HCT116 (cell line): ENCODE measurements around the gene TBR1. TPM values are rescaled to one million over a fixed set of nuclear protein-coding genes. Genes with fewer than 3 reads are reported as not detected.

ENCODE experiments used
- ATAC-seq: fragments of 200-7000 bp; cut with Tn5 transposase; 2 replicates; pipeline ENCODE4 v1.9.1; 2020; ENCODE audit warnings: mild to moderate bottlenecking, moderate library complexity
- BruUV-seq: library from RNA; stranded (reverse); fragments of 400-500 nt; replicated peaks from 2 replicates; lab custom pipeline; 2021; lab: Mats Ljungman, UMichigan
- CTCF ChIA-PET: fragments of 300-600 bp; sonication (Branson Sonifier 250); formaldehyde crosslinking; loops from one replicate; lab custom pipeline; 2021; ENCODE audit warnings: antibody characterized with exemption; lab: Charles Lee
- POLR2A ChIA-PET: fragments of 300-600, 350-600 bp; sonication (Branson Sonifier 250); formaldehyde crosslinking; loops from one replicate; lab custom pipeline; 2021; ENCODE audit warnings: antibody characterized with exemption; lab: Charles Lee
- RAD21 ChIA-PET, 2 experiments: fragments of 300-600 bp; sonication (Branson Sonifier 250); formaldehyde crosslinking; loops; one replicate each; lab custom pipeline; 2023; ENCODE audit warnings: low total read pairs in 2 of 2; ENCODE audit not compliant: uncharacterized antibody in 2 of 2, unreplicated experiment in 2 of 2, low non-redundant PET in 1 of 2; lab: Charles Lee
- DNase-seq: peaks from one replicate; pipeline ENCODE4 v3.0.0-alpha.2; 2010; ENCODE audit warnings: low read depth, low spot score
- H2AFZ ChIP-seq: fragments of 200-600 bp; shearing (Covaris generic), sonication (generic); 2 replicates; pipeline ENCODE4 v1.6.1; 2017; ENCODE audit warnings: low read depth, mixed run types, mixed read lengths, antibody characterized with exemption, low read length; ENCODE audit not compliant: poor library complexity, severe bottlenecking
- H3K27ac ChIP-seq: 2 replicates; pipeline ENCODE4 v1.5.1; 2012; ENCODE audit warnings: low read depth, low read length
- H3K27me3 ChIP-seq: fragments of 200-600 bp; sonication (generic); 2 replicates; pipeline ENCODE4 v1.6.1; 2016; ENCODE audit warnings: mixed run types, low read length, mixed read lengths; ENCODE audit not compliant: insufficient read depth
- H3K36me3 ChIP-seq, 2 experiments: fragments of 200-500 bp in 1 of 2; fragments of 200-600 bp in 1 of 2; sonication (Bioruptor generic) in 1 of 2; sonication (generic) in 1 of 2; 2 replicates each; pipeline versions ENCODE4 v1.5.1 to v1.6.1; 2014 to 2016; ENCODE audit warnings: low read length in 2 of 2, inconsistent platforms in 1 of 2, mixed read lengths in 1 of 2, mixed run types in 1 of 2; ENCODE audit not compliant: insufficient read depth in 2 of 2, control insufficient read depth in 1 of 2
- H3K4me1 ChIP-seq, 2 experiments: fragments of 200-600 bp in 1 of 2; sonication (generic) in 1 of 2; 2 replicates each; pipeline versions ENCODE4 v1.5.1 to v1.6.1; 2012 to 2017; ENCODE audit warnings: low read length in 2 of 2, inconsistent platforms in 1 of 2, mild to moderate bottlenecking in 1 of 2, mixed read lengths in 1 of 2, mixed run types in 1 of 2, moderate library complexity in 1 of 2; ENCODE audit not compliant: insufficient read depth in 2 of 2, control insufficient read depth in 1 of 2
- H3K4me2 ChIP-seq: fragments of 200-600 bp; sonication (generic); 2 replicates; pipeline ENCODE4 v1.6.1; 2017; ENCODE audit warnings: mixed run types, low read length, mixed read lengths
- H3K4me3 ChIP-seq, 2 experiments: fragments of 200-600 bp in 1 of 2; sonication (generic) in 1 of 2; replicated peaks in 1 of 2; 2 replicates each; pipeline ENCODE4 v1.5.1; 2011 to 2016; ENCODE audit warnings: low read length in 2 of 2, control low read depth in 1 of 2, low read depth in 1 of 2, mild to moderate bottlenecking in 1 of 2, mixed read lengths in 1 of 2, mixed run types in 1 of 2
- H3K79me2 ChIP-seq: fragments of 200-600 bp; sonication (generic); 2 replicates; pipeline ENCODE4 v1.6.1; 2017; ENCODE audit warnings: mild to moderate bottlenecking, mixed run types, low read length, moderate library complexity, mixed read lengths; ENCODE audit not compliant: insufficient read depth
- H3K9ac ChIP-seq: fragments of 200-600 bp; sonication (generic); 2 replicates; pipeline ENCODE4 v1.6.1; 2016; ENCODE audit warnings: low read length, mixed read lengths
- H3K9me2 ChIP-seq: fragments of 200-600 bp; sonication (generic), shearing (Covaris generic); 2 replicates; pipeline ENCODE4 v1.6.1; 2017; ENCODE audit warnings: mixed run types, mild to moderate bottlenecking, moderate library complexity; ENCODE audit not compliant: insufficient read depth
- H3K9me3 ChIP-seq, 2 experiments: fragments of 200-500 bp in 1 of 2; fragments of 200-600 bp in 1 of 2; sonication (Bioruptor generic) in 1 of 2; sonication (generic) in 1 of 2; 2 replicates each; pipeline ENCODE4 v1.6.1; 2014 to 2017; ENCODE audit warnings: low read length in 2 of 2, mixed read lengths in 2 of 2, inconsistent platforms in 1 of 2, low read depth in 1 of 2, mild to moderate bottlenecking in 1 of 2, mixed run types in 1 of 2, moderate library complexity in 1 of 2; ENCODE audit not compliant: control insufficient read depth in 1 of 2, insufficient read depth in 1 of 2
- H4K20me1 ChIP-seq: fragments of 200-600 bp; sonication (generic), shearing (Covaris generic); 2 replicates; pipeline ENCODE4 v1.6.1; 2017; ENCODE audit warnings: mixed run types, mild to moderate bottlenecking, moderate library complexity; ENCODE audit not compliant: insufficient read depth
- EZH2 ChIP-seq: fragments of 200-600 bp; sonication (generic); IDR thresholded peaks from 2 replicates; pipeline ENCODE4 v1.6.1; 2017; ENCODE audit warnings: antibody characterized with exemption, mixed run types
- JUND ChIP-seq: IDR thresholded peaks from 2 replicates; pipeline ENCODE4 v1.6.1; 2012
- MAX ChIP-seq: IDR thresholded peaks from 2 replicates; pipeline ENCODE4 v1.6.1; 2012
- RAD21 ChIP-seq: IDR thresholded peaks from 2 replicates; pipeline ENCODE4 v1.6.1; 2012; ENCODE audit warnings: low read depth, mild to moderate bottlenecking
- REST ChIP-seq: IDR thresholded peaks from 2 replicates; pipeline ENCODE4 v1.6.1; 2012; ENCODE audit warnings: low read depth
- intact Hi-C: fragments of 100-400 bp; cut with micrococcal nuclease; formaldehyde crosslinking; loops from 2 replicates; pipeline ENCODE4 v1.10.0; 2022
- total RNA-seq: library from RNA; stranded (reverse); gene quantifications from one replicate; pipeline ENCODE4 v1.2.1, GENCODE V29; 2021; ENCODE audit not compliant: unreplicated experiment
- TF ChIP-seq, protein P1 (sequence below): IDR thresholded peaks from 2 replicates; pipeline ENCODE4 v1.6.1; 2012

The TBR1 gene
- total RNA-seq, 1 experiment from 2014 or later = 0.17 TPM

- H2AFZ ChIP-seq = no peak overlapping the region
- no peak for DNase-seq
- RAD21 ChIA-PET = interaction anchor here in 1 of 2 experiments (0.7 kb wide), 1 partner anchor 26 kb away, joined by 3 read pairs; no protein-coding TSS in a partner anchor
- H4K20me1 ChIP-seq = no peaks in the 10 kb centered on the region
- CTCF ChIA-PET = no interaction called here
- peaks cover 60% of the 10 kb centered on the region for H3K79me2 ChIP-seq
- H3K27ac ChIP-seq = no peak overlapping the region
- no peak for TF ChIP-seq RAD21
- no peak for TF ChIP-seq JUND
- no peak for TF ChIP-seq EZH2
- no peak for TF ChIP-seq REST
- TF ChIP-seq MAX = no peak
- TF ChIP-seq, protein P1, sequence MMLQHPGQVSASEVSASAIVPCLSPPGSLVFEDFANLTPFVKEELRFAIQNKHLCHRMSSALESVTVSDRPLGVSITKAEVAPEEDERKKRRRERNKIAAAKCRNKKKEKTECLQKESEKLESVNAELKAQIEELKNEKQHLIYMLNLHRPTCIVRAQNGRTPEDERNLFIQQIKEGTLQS = no peak
- TF ChIP-seq, all 23 proteins: peak for 0
- no peaks in the 10 kb centered on the region for H3K9me2 ChIP-seq
- no peaks in the 10 kb centered on the region for H3K9me3 ChIP-seq
- peaks cover 4 to 5% of the 10 kb centered on the region in 2 experiments; a peak in 3 of 4 replicates for H3K36me3 ChIP-seq
- H3K27me3 ChIP-seq = no peaks in the 10 kb centered on the region
- no peak for ATAC-seq
- POLR2A ChIA-PET = no interaction called here
- H3K4me3 ChIP-seq = no peak overlapping the region
- intact Hi-C loops = no loop called here
- no peak overlapping the region for H3K4me2 ChIP-seq
- BruUV-seq = no TSS peak
- H3K4me1 ChIP-seq = no peaks in the 10 kb centered on the region
- no peak overlapping the region for H3K9ac ChIP-seq
Observed at GRCh38 chr2:161386228-161386824, 29.8 kb upstream of the TBR1 start.
